Spinal cord (tissue), 10 donors: Measurements from ENCODE around the gene VEGFB. TPM values are rescaled to one million over a fixed set of nuclear protein-coding genes. Genes with fewer than 3 reads are reported as not detected.

Experiments
- DNase-seq, 6 donors: peaks; one replicate each; pipeline versions ENCODE4 v3.0.0 to v3.0.0-alpha.2; 2013 to 2015; ENCODE audit warnings: low spot score in 6 of 6, low read depth in 4 of 6
- H3K27ac ChIP-seq: one replicate; pipeline ENCODE4 v1.5.1; 2013; ENCODE audit warnings: low read depth, low read length, control low read depth
- H3K27me3 ChIP-seq: one replicate; pipeline ENCODE4 v1.6.1; 2013; ENCODE audit warnings: low read length; ENCODE audit not compliant: control insufficient read depth, insufficient read depth
- H3K36me3 ChIP-seq: one replicate; pipeline ENCODE4 v1.6.1; 2013; ENCODE audit warnings: low read length; ENCODE audit not compliant: control insufficient read depth, insufficient read depth
- H3K4me1 ChIP-seq: one replicate; pipeline ENCODE4 v1.6.1; 2013; ENCODE audit warnings: low read length; ENCODE audit not compliant: control insufficient read depth, insufficient read depth
- H3K4me3 ChIP-seq: one replicate; pipeline ENCODE4 v1.5.1; 2013; ENCODE audit warnings: low read depth, low read length, control low read depth
- H3K9me3 ChIP-seq: one replicate; pipeline ENCODE4 v1.6.1; 2013; ENCODE audit warnings: low read length; ENCODE audit not compliant: control insufficient read depth, insufficient read depth
- WGBS: methylation state at CpG from one replicate; pipeline ENCODE4 v1.1.5; 2013; ENCODE audit warnings: missing lambda C conversion rate; ENCODE audit not compliant: insufficient coverage; 5-methylcytosine and 5-hydroxymethylcytosine counted together
- long read RNA-seq, 4 donors: transcript quantifications; one replicate each; lab custom pipeline, GENCODE V29; 2026
- polyA plus RNA-seq, 2 donors: library from polyadenylated mRNA; unstranded; fragments of 120-200 nt; gene quantifications; one replicate each; pipeline ENCODE4 v1.2.1, GENCODE V29; 2013; ENCODE audit not compliant: insufficient read length in 2 of 2
- total RNA-seq, 2 donors: library from RNA; depleted of rRNA in 1 of 2; stranded (reverse); fragments of 120-200 nt in 1 of 2; fragments of >200 nt in 1 of 2; gene quantifications; one replicate each; pipeline versions ENCODE4 v1.2.3 to v1.2.4, GENCODE V29; 2013 to 2014
- donor health status: healthy.

The VEGFB gene
- total RNA-seq (10 to 100 TPM; 46.8 to 94.2 TPM), polyA plus RNA-seq (100 to 1,000 TPM; 252 to 255 TPM)
- long read RNA-seq, donor 1, transcript VEGFB-202 (7 exons, 979 nt) = minor isoform, 17 of 77 reads
- long read RNA-seq, donor 1, transcript VEGFB-201 (7 exons, 1,380 nt) = major isoform, 53 of 77 reads
- long read RNA-seq, donor 1, partial matches to known transcripts = 6 of 77 reads
- long read RNA-seq, donor 1, other reads (novel, unspliced or antisense) = 0 of 77 reads
- long read RNA-seq, donor 2, transcript VEGFB-201 (7 exons, 1,380 nt) = major isoform, 26 of 63 reads
- long read RNA-seq, donor 2, transcript VEGFB-202 (7 exons, 979 nt) = minor isoform, 16 of 63 reads
- long read RNA-seq, donor 2, partial matches to known transcripts = 15 of 63 reads
- long read RNA-seq, donor 2, other reads (novel, unspliced or antisense) = 5 of 63 reads
- long read RNA-seq, donor 3, transcript VEGFB-202 (7 exons, 979 nt) = minor isoform, 13 of 44 reads
- long read RNA-seq, donor 3, transcript VEGFB-201 (7 exons, 1,380 nt) = major isoform, 21 of 44 reads
- long read RNA-seq, donor 3, partial matches to known transcripts = 9 of 44 reads
- long read RNA-seq, donor 3, other reads (novel, unspliced or antisense) = 0 of 44 reads
- long read RNA-seq, donor 4, transcript VEGFB-201 (7 exons, 1,380 nt) = major isoform, 8 of 24 reads
- long read RNA-seq, donor 4, partial matches to known transcripts = 10 of 24 reads
- long read RNA-seq, donor 4, other reads (novel, unspliced or antisense) = 0 of 24 reads

GRCh38 chr11:64233913-64234586, at the start of gene VEGFB:
Gene VEGFB (plus strand): TSS chr11:64234584. CDS start chr11:64234834, 250 bp downstream.
- peaks cover 43% of the 10 kb centered on the region for H3K36me3 ChIP-seq
- WGBS = 2% methylated on average over 57 of the region's 62 CpGs
- peak in 2 of 6 donors; percentile 78 to 85 for DNase-seq
- H3K27me3 ChIP-seq = no peaks in the 10 kb centered on the region
- no peaks in the 10 kb centered on the region for H3K9me3 ChIP-seq
- peak within 1 kb of the TSS; percentile 69 for H3K4me3 ChIP-seq
- H3K4me1 ChIP-seq = peaks cover 56% of the 10 kb centered on the region
- H3K27ac ChIP-seq = peak within 1 kb of the TSS; percentile 79

- no peaks in the 10 kb centered on the region for H3K9me3 ChIP-seq
- peak in 3 of 6 donors; percentile 60 to 89 (median 63) for DNase-seq
- peaks cover 15% of the 10 kb centered on the region for H3K36me3 ChIP-seq
- no peaks in the 10 kb centered on the region for H3K27me3 ChIP-seq
- peak overlapping the region; percentile 92 for H3K27ac ChIP-seq
- WGBS = under 1% methylated on average over 52 of the region's 52 CpGs
- H3K4me3 ChIP-seq = peak overlapping the region; percentile 80
- peaks cover 45% of the 10 kb centered on the region for H3K4me1 ChIP-seq
Measured at GRCh38 chr11:64185175-64185692, 49.1 kb upstream of the VEGFB start.

GRCh38 chr11:64185693-64186491, 48.5 kb upstream of the VEGFB start, which contains the start of gene STIP1:
Gene STIP1 (plus strand): TSS chr11:64186171. CDS start chr11:64186262, 91 bp downstream.
- WGBS = 0% methylated on average over 72 of the region's 74 CpGs
- peaks cover 39% of the 10 kb centered on the region for H3K4me1 ChIP-seq
- no peaks in the 10 kb centered on the region for H3K9me3 ChIP-seq
- no peaks in the 10 kb centered on the region for H3K27me3 ChIP-seq
- peak; percentile 100 for DNase-seq
- H3K27ac ChIP-seq = peak within 1 kb of the TSS; percentile 92
- peaks cover 18% of the 10 kb centered on the region for H3K36me3 ChIP-seq
- peak within 1 kb of the TSS; percentile 80 for H3K4me3 ChIP-seq

GRCh38 chr11:64186492-64187165, 47.8 kb upstream of the VEGFB start:
- Histone ChIP-seq H3K4me1 (peaks cover 33% of the 10 kb centered on the region), H3K4me3 (no peak overlapping the region), H3K9me3 (no peaks in the 10 kb centered on the region), H3K27me3 (no peaks in the 10 kb centered on the region), H3K36me3 (peaks cover 18% of the 10 kb centered on the region), H3K27ac (no peak overlapping the region)
- 0% methylated on average over 45 of the region's 48 CpGs for WGBS
- peak in 2 of 6 donors; percentile 53 for DNase-seq

GRCh38 chr11:64192434-64192833, 42.0 kb upstream of the VEGFB start:
- DNase-seq = no peak
- Histone ChIP-seq H3K36me3 (peaks cover 60% of the 10 kb centered on the region), H3K4me1 (peaks cover 4% of the 10 kb centered on the region), H3K4me3 (no peak overlapping the region), H3K27ac (no peak overlapping the region), H3K9me3 (no peaks in the 10 kb centered on the region), H3K27me3 (no peaks in the 10 kb centered on the region)
- WGBS = 96% methylated on average over 5 of the region's 5 CpGs

GRCh38 chr11:64196626-64197025, 37.8 kb upstream of the VEGFB start:
- 91% methylated on average over 4 of the region's 9 CpGs for whole genome bisulfite sequencing
- DNase-seq = no peak

GRCh38 chr11:64198511-64198910, 35.9 kb upstream of the VEGFB start:
- Histone ChIP-seq H3K9me3 (no peaks in the 10 kb centered on the region), H3K27ac (no peak overlapping the region), H3K36me3 (peaks cover 88% of the 10 kb centered on the region), H3K4me3 (no peak overlapping the region), H3K27me3 (no peaks in the 10 kb centered on the region), H3K4me1 (no peaks in the 10 kb centered on the region)
- no CpG with 5 or more reads among the region's 2 CpGs for WGBS
- no peak for DNase-seq

More at GRCh38 chr11:64196626-64197025, 37.8 kb upstream of the VEGFB start:
- Histone ChIP-seq H3K36me3 (peaks cover 82% of the 10 kb centered on the region), H3K9me3 (no peaks in the 10 kb centered on the region), H3K4me1 (no peaks in the 10 kb centered on the region), H3K27ac (no peak overlapping the region), H3K4me3 (no peak overlapping the region), H3K27me3 (no peaks in the 10 kb centered on the region)

- WGBS = 100% methylated on average over 1 of the region's 3 CpGs
Measured at GRCh38 chr11:64201543-64201942, 32.8 kb upstream of the VEGFB start.

More at GRCh38 chr11:64201543-64201942, 32.8 kb upstream of the VEGFB start:
- Histone ChIP-seq H3K9me3 (no peaks in the 10 kb centered on the region), H3K4me3 (no peak overlapping the region), H3K27me3 (no peaks in the 10 kb centered on the region), H3K27ac (no peak overlapping the region), H3K36me3 (peaks cover 95% of the 10 kb centered on the region), H3K4me1 (peaks cover 5% of the 10 kb centered on the region)
- DNase-seq = no peak
